Liver (tissue), 3 donors: ENCODE data around the gene FBLN1.

Source experiments
- CTCF ChIP-seq: fragments of 150-350 bp; IDR thresholded peaks from 2 replicates; pipeline ENCODE4 v1.5.1; 2017; ENCODE audit warnings: improper control_type of control experiment, low read depth, low read length; ENCODE audit not compliant: missing input control
- EGR1 ChIP-seq, 2 donors: IDR thresholded peaks; 2 replicates each; pipeline ENCODE4 v1.6.1; 2016 to 2018; ENCODE audit warnings: antibody characterized with exemption in 2 of 2, low read depth in 2 of 2
- REST ChIP-seq: IDR thresholded peaks from 2 replicates; pipeline ENCODE4 v1.6.1; 2016; ENCODE audit warnings: antibody characterized with exemption, mild to moderate bottlenecking
- YY1 ChIP-seq: IDR thresholded peaks from 2 replicates; pipeline ENCODE4 v1.6.1; 2016; ENCODE audit warnings: antibody characterized with exemption, mild to moderate bottlenecking
- donor health status: healthy.
- donor health status: healthy.

- TF ChIP-seq YY1 (no peak), CTCF (no peak), EGR1 (IDR thresholded peaks at IDR 0.05; ENCODE audit: low read depth in 2 of 2) (no peak), REST (no peak)
These were observed 125.0 kb downstream of the FBLN1 start for GRCh38 chr22:45627489-45628233.
